HPDE6-E6E7 (cell line): Measurements from ENCODE around the gene RIPK3.

Experiments
- DNase-seq: peaks from one replicate; pipeline ENCODE4 v3.0.0; 2011; ENCODE audit warnings: missing footprints; ENCODE audit errors: extremely low spot score

The RIPK3 gene

GRCh38 chr14:24304019-24304387, 35.8 kb downstream of the RIPK3 start:
- DNase-seq, result no peak

DNA sequence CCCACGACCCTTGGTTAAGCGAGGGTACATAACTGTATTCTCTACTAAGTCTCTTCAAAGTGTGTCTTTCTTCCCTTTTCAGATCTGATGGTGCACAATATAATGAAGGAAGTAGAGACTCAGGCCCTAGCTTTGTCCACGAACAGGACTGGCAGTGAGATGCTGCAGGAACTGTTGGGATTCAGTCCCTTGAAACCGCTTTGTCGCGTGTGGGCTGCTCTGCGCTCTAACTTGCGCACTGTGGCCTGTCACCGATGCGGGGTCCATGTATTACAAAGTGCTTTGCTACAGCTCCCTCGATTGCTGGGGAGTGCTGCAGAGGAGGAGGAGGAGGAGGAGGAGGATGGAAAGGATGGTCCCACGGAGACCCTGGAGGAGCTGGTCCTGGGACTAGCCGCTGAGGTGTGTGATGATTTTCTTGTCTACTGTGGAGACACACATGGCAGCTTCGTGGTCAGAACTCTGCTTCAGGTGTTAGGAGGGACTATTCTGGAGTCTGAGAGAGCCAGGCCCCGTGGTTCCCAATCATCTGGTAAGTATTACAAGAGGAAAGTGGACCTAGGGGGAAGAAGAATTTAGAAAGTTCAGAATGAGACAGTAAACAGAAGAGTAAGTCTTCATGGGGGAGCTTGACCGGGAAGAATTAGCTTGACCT, 39.3 kb downstream of the RIPK3 start:
- no peak for DNase-seq

DNA sequence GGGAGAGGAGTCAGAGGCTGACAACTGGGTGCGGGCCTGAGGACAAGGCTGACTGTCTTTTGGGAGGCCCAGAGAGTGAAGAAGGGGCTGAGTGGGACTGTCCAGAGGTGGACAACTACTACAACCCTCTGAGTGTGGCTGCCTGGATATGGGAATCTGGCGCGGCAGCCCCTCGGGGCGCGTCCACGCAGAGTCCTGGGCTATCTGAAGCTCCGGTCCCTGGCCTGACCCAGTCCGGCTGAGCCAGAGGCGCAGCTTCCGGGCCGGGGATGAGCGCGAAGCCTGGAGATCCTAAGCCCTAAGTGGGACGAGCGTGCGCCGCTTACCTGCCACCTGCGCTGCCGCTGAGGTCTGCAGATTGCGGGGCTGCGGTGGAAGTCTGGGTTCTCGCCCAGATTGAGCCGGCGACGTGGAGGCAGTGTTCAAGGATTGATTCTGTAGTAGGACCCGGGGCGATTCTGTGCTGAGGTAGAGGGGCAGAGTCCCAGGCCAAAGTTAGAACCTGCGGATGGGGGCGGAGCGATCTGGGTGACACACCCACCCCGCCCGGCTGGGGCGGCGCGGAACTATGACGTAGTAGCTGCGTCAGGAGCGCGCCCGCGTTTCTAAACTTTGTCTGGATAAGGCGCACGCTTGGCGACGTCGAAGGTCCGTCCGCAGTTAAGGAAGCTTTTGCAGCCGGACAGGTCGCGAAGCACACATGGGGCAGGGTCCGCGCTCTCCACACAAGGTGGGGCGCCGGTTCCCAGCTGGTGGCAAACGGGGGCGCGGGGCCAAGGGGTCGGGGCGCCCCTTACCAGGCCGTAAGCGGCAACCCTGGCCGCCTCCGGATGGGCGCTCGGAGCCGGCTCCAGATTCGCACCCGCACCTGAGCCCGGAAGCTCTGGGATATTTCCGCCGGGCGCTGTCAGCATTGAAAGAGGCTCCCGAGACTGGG, 40.3 kb downstream of the RIPK3 start, which contains the start of the genes DHRS1 and NOP9:
Gene DHRS1 (minus strand): TSS at position 526 of the 937 bp plus-strand sequence. CDS start 674 bp downstream, outside the sequence.
Gene NOP9 (plus strand): TSS at position 596 of the 937 bp plus-strand sequence. CDS start 105 bp downstream, at position 701.
- peak; percentile 76 for DNase-seq

GRCh38 chr14:24298892-24299254, 40.9 kb downstream of the RIPK3 start:
- DNase-seq, result peak; percentile 95

DNA sequence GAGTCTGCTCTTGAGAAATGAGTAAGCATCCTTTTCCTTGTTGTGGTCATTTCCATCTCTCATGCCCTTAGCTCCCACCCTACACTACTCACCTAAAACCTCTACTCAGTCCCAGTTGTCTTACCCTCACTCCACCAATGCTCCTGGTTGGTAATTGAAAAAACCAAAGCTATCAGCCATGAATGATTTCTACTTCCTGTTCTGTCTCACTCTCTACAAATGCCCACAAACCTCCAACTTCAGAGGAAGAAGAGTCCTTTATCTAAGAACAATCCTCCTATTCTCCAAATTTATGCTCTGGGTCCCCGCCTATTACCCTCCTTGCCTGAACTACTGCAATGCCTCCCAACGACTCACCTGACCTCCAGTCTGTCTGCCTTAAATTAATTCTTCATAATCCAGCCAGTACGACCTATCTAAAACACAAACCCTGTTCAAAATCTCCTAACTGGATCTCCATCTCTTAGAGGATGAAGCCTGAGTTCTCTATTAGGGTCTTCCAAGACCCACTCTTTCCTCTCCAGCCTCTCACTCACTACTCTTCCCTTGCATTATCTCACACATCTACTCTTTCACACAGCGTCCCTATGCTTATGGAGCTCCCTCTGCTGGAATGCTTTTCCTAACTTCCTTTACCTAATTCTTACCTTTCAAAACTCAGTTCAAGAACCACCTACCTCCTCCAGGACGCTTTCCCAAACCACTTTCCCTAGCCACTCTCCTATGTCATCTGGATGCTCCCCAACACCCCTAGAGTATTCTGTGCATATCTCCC, 42.4 kb downstream of the RIPK3 start:
- DNase-seq, result no peak

- DNase-seq, result peak; percentile 78
These were observed 43.2 kb downstream of the RIPK3 start for GRCh38 chr14:24296341-24297157.

GRCh38 chr14:24293525-24293924, 46.3 kb downstream of the RIPK3 start:
- no peak for DNase-seq

DNA sequence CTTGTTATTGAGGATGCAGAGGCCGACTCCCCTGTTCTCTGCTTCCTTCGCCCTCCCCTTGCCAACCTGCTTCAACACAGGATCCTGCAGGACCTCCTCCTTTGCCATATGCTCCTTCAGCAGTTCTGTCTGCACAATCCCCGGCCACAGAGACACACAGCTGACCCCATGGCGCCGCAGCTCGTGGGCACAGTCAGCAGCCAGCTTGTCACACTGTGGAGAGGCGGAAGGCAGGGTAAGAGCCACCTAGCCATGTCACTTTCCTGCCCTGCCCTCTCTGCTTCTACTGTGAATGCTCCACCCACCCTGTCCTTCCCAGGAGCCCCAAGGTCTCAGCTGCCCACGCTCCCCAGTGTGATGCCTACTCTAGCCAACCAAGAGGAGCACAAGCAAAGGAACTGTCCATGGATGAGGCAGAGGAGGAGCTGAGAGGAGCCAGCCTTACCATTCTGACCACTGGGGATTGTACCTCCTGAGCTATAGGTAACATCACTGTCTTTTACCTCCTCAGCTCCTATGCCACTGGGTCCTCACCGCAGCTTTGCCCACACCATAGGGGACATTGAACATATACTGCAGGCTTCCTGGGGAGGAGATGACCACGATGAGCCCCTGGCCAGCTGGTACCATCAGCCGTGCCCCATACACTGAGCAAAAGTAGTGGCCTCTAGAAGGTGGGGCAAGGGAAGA, 47.5 kb downstream of the RIPK3 start:
- no peak for DNase-seq

DNA sequence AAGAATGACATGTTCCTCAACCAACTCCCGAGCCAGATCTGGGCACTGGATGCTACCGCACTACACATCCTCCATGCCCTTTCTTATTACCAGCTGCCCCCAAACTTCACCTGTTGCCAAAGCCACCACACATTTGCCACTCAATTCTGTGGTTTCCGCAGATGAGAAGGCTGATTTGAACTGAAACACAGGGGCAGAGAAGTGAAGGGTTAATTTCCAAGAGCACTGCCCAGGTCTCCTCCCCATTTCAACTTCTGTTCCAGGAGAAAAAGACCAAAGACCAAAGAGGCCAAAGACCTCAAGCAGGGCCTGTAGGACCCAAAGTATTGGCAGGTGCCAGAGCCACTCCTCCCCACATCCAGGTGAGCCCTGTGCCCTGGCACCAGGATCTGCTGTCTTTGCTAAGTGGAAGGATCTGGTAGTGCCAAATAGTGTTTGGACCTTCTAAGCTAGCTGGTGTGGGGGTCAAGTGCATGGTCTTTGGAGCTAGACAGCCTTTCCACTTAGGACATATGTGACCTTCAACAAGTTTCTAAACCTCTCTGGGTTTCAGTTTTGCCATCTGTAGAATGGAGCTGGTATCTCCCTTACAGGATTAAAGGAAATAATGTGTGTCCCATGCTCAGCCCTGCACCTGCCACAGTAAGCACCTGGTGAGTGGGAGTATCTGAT, 48.2 kb downstream of the RIPK3 start:
- DNase-seq, result no peak

DNA sequence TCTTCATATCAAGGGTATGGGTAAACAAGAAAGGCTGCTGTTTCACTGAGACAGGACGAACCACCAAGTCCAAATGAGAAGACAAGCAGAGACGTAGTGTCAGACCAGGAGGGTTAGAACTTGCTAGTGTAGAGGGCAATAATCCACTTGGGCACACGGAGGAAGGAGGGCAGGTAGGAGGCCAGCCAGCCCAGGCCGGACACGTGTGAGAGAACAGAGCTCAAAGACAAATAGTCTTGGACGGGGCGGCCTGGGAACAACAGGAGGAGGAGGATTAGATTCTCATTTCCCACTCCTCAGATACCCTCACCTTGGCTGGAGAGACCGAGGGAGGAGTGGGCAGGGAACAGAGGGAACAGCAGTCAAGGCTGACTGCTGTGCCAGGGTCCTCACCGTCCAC, 49.0 kb downstream of the RIPK3 start:
- DNase-seq, result no peak

DNA sequence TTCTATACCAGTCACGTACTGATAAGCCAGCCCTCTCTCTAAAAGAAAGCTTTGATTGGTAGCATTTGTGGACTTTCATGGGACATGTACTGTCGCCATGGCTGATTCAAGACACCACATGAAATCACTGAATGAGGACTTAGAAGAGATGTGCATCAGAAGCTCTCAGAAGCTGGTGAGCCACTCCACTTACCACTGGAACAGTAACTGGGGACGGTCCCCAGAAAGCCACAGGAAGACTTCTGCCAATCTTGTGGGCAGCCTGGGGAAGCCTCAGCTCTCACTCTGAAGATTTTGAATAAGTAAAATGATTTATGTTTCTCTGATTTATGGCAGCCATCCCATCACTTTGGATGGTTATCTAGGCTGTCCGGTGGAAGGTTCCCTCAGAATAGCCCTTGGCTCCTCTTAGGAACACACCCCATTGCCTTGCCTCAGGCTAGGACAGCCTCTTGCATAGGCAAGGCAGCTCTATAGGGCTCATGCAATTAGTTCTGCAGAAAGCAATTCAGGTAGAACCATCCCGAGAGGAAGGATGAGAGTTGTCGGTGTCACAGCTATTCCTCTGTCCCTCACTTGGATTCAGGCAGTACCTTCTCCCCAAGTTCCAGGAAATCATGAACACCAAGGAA, 50.0 kb downstream of the RIPK3 start:
- no peak for DNase-seq

DNA sequence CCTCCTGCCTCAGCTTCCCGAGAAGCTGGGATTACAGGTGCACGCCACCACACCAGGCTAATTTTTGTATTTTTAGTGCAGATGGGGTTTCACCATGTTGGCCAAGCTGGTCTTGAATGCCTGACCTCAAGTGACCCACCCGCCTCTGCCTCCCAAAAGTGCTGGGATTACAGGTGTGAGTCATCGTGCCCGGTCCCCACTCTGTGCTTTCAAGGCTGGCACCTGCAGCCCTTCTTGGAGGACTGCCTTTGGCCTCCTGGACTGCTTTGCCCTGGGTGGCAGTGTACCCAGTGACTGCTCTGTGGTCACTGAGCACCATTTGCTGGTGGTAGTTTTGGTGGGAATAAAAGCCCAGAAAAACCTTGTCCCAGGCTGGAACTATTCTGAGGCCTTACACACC, 52.8 kb downstream of the RIPK3 start:
- no peak for DNase-seq
